ENCODE results near the gene CDH23. TPM values are rescaled to one million over a fixed set of nuclear protein-coding genes. Genes with fewer than 3 reads are reported as not detected.

CDH23 gene
- total RNA-seq, 2 donors from 2014 or later = 8.1 to 9.0 TPM

GRCh38 chr10:71746344-71747037 is 349.8 kb downstream of the CDH23 start:
- Mint-ChIP-seq H3K27me3 (no peaks in the 10 kb centered on the region), H3K4me1 (peaks cover 82% of the 10 kb centered on the region), H3K36me3 (ENCODE audit: low read depth) (peaks cover 5% of the 10 kb centered on the region), H3K4me3 (peak overlapping the region; percentile 94), H3K27ac (peak overlapping the region; percentile 98)
- H3K9me3 ChIP-seq (ENCODE audit: control insufficient read depth, low read length, poor library complexity, severe bottlenecking) = no peaks in the 10 kb centered on the region
- ATAC-seq (no peak), DNase-seq (no peak)

DNA sequence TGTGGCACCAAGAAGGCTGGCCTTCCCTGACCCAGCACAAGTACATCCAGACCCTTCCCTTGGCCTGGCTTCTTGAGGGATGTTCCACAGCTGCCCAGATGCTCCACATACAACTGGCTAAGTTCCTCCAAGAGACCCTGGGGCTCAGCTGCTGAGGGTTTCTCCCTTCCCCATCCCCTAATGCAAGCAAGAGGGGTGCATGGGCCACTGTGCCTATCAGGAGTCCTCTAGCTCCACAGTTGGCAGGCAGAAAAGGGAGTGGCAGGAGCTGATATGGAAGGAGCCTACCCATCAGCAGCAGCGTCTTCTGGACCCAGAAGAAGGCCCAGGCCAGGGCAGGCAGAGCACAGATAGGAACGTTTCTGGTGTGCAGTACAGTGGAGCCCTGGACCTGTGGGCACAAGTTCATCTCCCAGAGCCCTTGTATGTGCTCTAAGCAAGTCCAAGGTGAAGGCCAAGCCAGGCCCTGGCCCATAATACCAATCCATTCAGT is 350.4 kb downstream of the CDH23 start:
- Mint-ChIP-seq H3K27ac (peak overlapping the region; percentile 98), H3K27me3 (no peaks in the 10 kb centered on the region), H3K36me3 (ENCODE audit: low read depth) (peaks cover 5% of the 10 kb centered on the region), H3K4me1 (peaks cover 82% of the 10 kb centered on the region), H3K4me3 (peak overlapping the region; percentile 94)
- ATAC-seq = no peak
- no peak for DNase-seq
- no peaks in the 10 kb centered on the region for H3K9me3 ChIP-seq (ENCODE audit: control insufficient read depth, low read length, poor library complexity, severe bottlenecking)

DNA sequence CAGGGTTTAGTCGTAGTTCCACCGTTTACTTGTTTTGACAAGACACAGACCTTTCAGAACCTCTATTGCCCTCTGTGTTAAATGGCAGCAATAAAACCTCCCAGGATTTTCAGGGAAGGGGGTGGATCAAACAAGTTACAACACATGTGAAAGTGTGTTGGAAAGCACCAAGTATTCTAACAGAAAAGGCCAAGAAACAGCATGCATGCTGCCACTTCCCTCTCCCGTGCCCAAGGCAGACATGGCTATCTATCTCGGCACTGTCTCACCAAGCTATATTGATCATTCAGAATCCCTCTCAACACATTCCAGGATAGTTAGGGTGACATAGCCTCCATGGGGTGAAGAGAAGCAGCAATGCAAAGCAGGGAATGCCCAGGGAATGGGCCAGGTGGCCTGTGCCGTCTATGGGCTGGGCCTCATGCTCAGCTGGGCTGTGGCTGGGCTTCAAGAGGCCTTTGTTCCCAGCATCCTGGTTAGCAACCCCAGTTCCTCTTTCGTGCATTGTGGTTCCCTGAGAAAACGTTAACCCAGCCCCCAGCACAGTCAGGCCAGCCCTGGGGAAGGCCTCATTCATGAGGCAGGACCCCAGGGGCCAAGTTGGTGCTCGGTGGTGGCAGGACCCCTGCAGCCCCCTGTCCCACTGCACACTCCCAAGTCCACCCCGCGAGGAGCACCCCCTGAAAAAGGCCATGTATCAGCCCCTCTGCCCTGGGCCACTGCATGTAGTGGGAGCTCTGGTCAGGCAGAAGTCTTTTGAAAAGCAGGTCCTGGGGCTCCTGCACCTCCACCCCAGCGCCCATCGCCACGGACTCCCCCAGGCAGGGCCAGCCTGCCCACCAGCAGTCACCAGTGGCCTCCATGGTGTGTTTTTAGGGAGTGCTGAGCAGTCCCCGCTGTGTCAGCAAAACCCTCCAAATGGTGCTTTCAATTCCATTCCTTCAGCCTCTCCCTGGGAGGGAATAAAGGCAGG is 351.1 kb downstream of the CDH23 start:
- peaks cover 82% of the 10 kb centered on the region for H3K4me1 Mint-ChIP-seq
- peak overlapping the region; percentile 98 for H3K27ac Mint-ChIP-seq
- H3K9me3 ChIP-seq (ENCODE audit: control insufficient read depth, low read length, poor library complexity, severe bottlenecking) = no peaks in the 10 kb centered on the region
- peaks cover 5% of the 10 kb centered on the region for H3K36me3 Mint-ChIP-seq (ENCODE audit: low read depth)
- H3K27me3 Mint-ChIP-seq = no peaks in the 10 kb centered on the region
- no peak for DNase-seq
- ATAC-seq = no peak
- H3K4me3 Mint-ChIP-seq = peak overlapping the region; percentile 94

- Mint-ChIP-seq H3K4me3 (peak overlapping the region; percentile 94), H3K36me3 (ENCODE audit: low read depth) (peaks cover 5% of the 10 kb centered on the region), H3K27me3 (no peaks in the 10 kb centered on the region), H3K4me1 (peaks cover 85% of the 10 kb centered on the region), H3K27ac (peak overlapping the region; percentile 98)
- DNase-seq (peak; percentile 57 to 72 (median 59)), ATAC-seq (peak; percentile 89)
- H3K9me3 ChIP-seq (ENCODE audit: control insufficient read depth, low read length, poor library complexity, severe bottlenecking) = no peaks in the 10 kb centered on the region
Measured at GRCh38 chr10:71748671-71749191, 352.0 kb downstream of the CDH23 start.

- DNase-seq (no peak), ATAC-seq (no peak)
- H3K27me3 Mint-ChIP-seq = no peaks in the 10 kb centered on the region
- no peaks in the 10 kb centered on the region for H3K9me3 ChIP-seq (ENCODE audit: control insufficient read depth, low read length, poor library complexity, severe bottlenecking)
- H3K36me3 Mint-ChIP-seq (ENCODE audit: low read depth) = peaks cover 5% of the 10 kb centered on the region
- H3K4me3 Mint-ChIP-seq = peak overlapping the region; percentile 94
- peaks cover 88% of the 10 kb centered on the region for H3K4me1 Mint-ChIP-seq
- H3K27ac Mint-ChIP-seq = peak overlapping the region; percentile 98
Measured at GRCh38 chr10:71749396-71749795, 352.7 kb downstream of the CDH23 start.

DNA sequence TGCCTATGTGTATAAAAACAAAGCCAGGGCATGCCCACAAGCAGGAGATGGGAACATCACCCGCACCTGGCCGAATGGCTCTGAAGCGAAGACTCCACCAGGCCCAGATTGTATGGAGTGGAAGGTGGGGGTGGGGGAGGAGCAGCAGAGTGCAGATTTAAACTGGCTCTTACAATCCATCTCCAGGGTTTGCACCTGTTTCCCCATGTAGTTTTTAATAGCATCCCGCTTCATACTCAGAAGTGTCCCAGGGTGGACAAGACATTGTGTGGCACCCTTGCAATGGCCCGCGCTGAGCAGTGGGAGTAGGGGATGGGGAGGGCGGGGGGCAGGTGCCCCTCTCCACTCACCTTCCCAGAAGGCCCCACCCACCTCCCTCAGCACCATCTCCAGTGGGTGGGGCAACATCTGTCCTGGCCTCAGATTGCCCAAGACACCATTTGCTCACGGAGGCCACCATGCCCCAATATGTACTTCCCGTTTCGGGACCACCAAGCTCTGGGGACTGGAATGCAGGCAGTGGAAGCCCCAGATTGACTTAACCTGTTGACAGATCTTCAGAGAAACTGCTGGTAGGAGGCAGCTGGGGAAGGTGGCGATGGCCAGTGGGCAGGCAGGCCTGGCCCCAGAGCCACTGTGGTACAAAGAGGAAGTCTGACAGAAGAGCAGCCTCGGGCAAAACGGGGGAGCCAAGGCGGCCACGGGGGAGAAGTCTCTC is 353.6 kb downstream of the CDH23 start:
- H3K9me3 ChIP-seq (ENCODE audit: control insufficient read depth, low read length, poor library complexity, severe bottlenecking) = no peaks in the 10 kb centered on the region
- Mint-ChIP-seq H3K27me3 (no peaks in the 10 kb centered on the region), H3K4me3 (peak overlapping the region; percentile 7), H3K36me3 (ENCODE audit: low read depth) (peaks cover 5% of the 10 kb centered on the region), H3K4me1 (peaks cover 86% of the 10 kb centered on the region), H3K27ac (peak overlapping the region; percentile 98)
- no peak for DNase-seq
- ATAC-seq = no peak

GRCh38 chr10:71750986-71751385 is 354.3 kb downstream of the CDH23 start:
- peaks cover 80% of the 10 kb centered on the region for H3K4me1 Mint-ChIP-seq
- H3K4me3 Mint-ChIP-seq = peak overlapping the region; percentile 19
- no peaks in the 10 kb centered on the region for H3K9me3 ChIP-seq (ENCODE audit: control insufficient read depth, low read length, poor library complexity, severe bottlenecking)
- peak overlapping the region; percentile 98 for H3K27ac Mint-ChIP-seq
- ATAC-seq = no peak
- H3K36me3 Mint-ChIP-seq (ENCODE audit: low read depth) = peaks cover 5% of the 10 kb centered on the region
- H3K27me3 Mint-ChIP-seq = no peaks in the 10 kb centered on the region
- no peak for DNase-seq

- Mint-ChIP-seq H3K4me3 (peak overlapping the region; percentile 79), H3K27me3 (no peaks in the 10 kb centered on the region), H3K36me3 (ENCODE audit: low read depth) (peaks cover 5% of the 10 kb centered on the region)
Measured at GRCh38 chr10:71751515-71752224, 354.9 kb downstream of the CDH23 start.

DNA sequence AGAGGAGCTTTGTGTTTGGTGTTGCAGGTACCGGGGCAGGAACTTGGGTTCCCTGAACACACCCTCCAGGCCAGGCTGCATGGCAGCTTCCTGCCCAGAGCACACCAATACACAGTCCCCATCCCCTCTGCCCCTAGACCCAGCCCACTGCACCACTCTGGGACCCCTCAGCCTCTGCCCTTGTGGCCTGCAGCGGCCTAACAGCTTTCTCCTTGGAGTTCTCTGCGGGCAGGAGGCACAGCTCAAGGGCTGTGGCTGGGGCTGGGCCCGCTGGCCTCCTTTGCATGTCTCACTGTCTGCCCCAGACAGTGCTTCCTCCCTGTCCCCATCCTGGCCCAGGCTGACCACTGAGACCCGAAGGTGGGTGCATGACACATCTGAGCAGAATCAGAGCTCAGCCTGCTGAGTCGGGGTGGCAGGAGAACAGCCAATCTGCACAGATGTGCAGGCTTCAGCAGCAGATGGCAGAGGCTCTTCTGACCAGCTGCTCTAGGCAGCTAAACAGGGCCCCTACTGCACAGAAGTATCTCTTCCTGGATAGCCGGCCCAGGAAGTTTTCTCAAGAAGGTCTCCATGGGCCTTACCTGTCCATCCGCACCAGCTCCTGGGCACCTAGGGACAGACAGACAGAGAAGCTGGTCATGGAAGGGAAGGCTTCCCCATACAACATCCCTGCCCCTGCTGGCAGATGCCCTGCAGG is 355.8 kb downstream of the CDH23 start:
- ATAC-seq (no peak), DNase-seq (no peak)
- Mint-ChIP-seq H3K4me3 (peak overlapping the region; percentile 79), H3K27ac (peak overlapping the region; percentile 94), H3K27me3 (no peaks in the 10 kb centered on the region), H3K36me3 (ENCODE audit: low read depth) (peaks cover 5% of the 10 kb centered on the region), H3K4me1 (peaks cover 79% of the 10 kb centered on the region)
- no peaks in the 10 kb centered on the region for H3K9me3 ChIP-seq (ENCODE audit: control insufficient read depth, low read length, poor library complexity, severe bottlenecking)

More at GRCh38 chr10:71751515-71752224, 354.9 kb downstream of the CDH23 start:
- ATAC-seq = no peak
- Mint-ChIP-seq H3K4me1 (peaks cover 80% of the 10 kb centered on the region), H3K27ac (peak overlapping the region; percentile 94)
- no peaks in the 10 kb centered on the region for H3K9me3 ChIP-seq (ENCODE audit: control insufficient read depth, low read length, poor library complexity, severe bottlenecking)
- no peak for DNase-seq

DNA sequence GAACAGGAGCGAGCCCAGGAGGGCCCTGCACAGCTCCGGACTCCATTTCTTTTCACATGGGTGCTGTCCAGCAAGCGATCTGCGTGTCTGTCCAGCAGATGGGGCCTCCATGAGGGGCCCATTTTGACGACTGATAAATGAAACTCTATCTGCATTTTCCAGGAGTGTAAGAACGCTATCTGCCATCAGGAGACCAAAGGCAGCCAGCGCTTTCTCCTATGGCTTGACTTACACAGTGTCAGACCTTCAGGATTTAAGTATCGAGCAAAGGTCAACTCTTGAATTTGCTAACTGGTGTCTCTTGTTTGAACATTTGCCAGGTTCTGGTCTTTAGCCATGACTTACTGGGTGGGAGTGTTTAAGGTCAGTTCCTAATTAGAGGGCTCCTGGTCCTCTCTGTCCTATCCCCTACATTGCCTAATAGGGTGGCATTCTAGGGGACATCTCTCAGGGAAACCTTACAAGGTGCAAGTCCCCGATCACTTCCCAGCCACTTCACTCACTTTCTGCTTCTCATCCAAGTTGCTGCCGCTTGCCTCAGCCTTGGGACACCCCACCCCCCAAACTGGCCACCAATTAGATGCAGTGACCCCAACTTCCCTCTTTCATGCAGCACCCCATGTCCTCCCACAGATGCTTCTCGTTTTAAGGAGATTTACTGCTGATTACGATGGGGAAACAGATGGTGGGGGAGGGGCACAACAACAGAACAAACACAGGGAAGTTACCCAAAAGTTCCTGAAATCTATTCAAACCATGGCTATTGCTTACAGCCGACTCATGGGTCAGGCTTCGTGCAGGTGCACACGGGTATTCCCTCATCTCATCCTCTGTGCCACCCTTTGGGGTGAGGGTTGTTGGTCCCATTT is 356.6 kb downstream of the CDH23 start:
- H3K27me3 Mint-ChIP-seq = no peaks in the 10 kb centered on the region
- H3K36me3 Mint-ChIP-seq (ENCODE audit: low read depth) = peaks cover 5% of the 10 kb centered on the region
- peaks cover 80% of the 10 kb centered on the region for H3K4me1 Mint-ChIP-seq
- H3K27ac Mint-ChIP-seq = peak overlapping the region; percentile 94
- no peaks in the 10 kb centered on the region for H3K9me3 ChIP-seq (ENCODE audit: control insufficient read depth, low read length, poor library complexity, severe bottlenecking)
- peak overlapping the region; percentile 79 for H3K4me3 Mint-ChIP-seq
- ATAC-seq = no peak
- DNase-seq = no peak

DNA sequence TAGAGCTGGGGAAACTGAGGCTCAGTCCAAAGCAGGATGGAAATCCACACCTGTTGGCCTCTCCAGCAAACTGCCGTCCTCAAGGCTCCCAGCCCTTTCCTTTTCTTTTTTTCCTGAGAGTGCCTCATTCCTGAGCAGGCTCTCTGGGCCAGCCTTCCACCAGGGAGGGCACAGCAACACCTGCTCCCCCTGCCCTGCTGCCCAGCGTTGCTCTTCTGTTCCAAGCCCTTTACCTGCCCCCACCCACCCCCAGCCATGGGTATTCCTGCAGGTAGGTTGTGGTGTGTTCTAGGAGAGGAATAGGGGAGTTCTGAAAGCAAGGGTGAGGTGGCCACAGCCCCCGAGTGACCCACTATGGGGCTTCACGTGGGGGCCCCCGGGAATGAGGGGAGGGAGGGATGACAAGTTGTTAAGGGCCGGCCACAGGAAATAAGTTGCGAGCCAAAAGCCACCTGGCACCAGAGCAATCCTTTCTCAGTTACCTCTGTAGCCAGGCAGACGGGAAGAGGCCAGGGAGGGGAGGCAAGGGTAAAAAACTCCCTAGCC is 357.3 kb downstream of the CDH23 start:
- DNase-seq = no peak
- no peak for ATAC-seq
- peaks cover 2% of the 10 kb centered on the region for H3K36me3 Mint-ChIP-seq (ENCODE audit: low read depth)

More for the DNA sequence above, 357.3 kb downstream of the CDH23 start:
- peaks cover 75% of the 10 kb centered on the region for H3K4me1 Mint-ChIP-seq
- no peaks in the 10 kb centered on the region for H3K27me3 Mint-ChIP-seq
- no peaks in the 10 kb centered on the region for H3K9me3 ChIP-seq (ENCODE audit: control insufficient read depth, low read length, poor library complexity, severe bottlenecking)
- H3K27ac Mint-ChIP-seq = peak overlapping the region; percentile 94
- no peak overlapping the region for H3K4me3 Mint-ChIP-seq

Measured in T-helper 17 cell (primary cell).